GM18858 (cell line): ENCODE results near the gene GPR153.

ENCODE experiments used
- ATAC-seq: cut with Tn5 transposase; IDR thresholded peaks from one replicate; pipeline ENCODE4 v1.9.1; 2021; ENCODE audit not compliant: unreplicated experiment

GPR153 gene

GRCh38 chr1:6249739-6250689 is 10.9 kb downstream of the GPR153 start:
- no peak for ATAC-seq

GRCh38 chr1:6248932-6249738 is 11.8 kb downstream of the GPR153 start:
- ATAC-seq = no peak

- no peak for ATAC-seq
These were observed 12.6 kb downstream of the GPR153 start for GRCh38 chr1:6248161-6248776.

- no peak for ATAC-seq
These were observed 13.2 kb downstream of the GPR153 start for GRCh38 chr1:6247651-6248050.

- no peak for ATAC-seq
These were observed 14.1 kb downstream of the GPR153 start for GRCh38 chr1:6246497-6247467.

GRCh38 chr1:6245869-6246496 is 14.9 kb downstream of the GPR153 start:
- ATAC-seq = no peak

- ATAC-seq = no peak
These were observed 15.6 kb downstream of the GPR153 start for GRCh38 chr1:6245086-6245868.

- ATAC-seq = no peak
These were observed 16.4 kb downstream of the GPR153 start for GRCh38 chr1:6244401-6245049.

GRCh38 chr1:6243993-6244392 is 16.9 kb downstream of the GPR153 start, which contains the start of gene HES3:
HES3 (plus strand) TSS chr1:6244179; CDS start chr1:6244366, 187 bp downstream.
- no peak for ATAC-seq

GRCh38 chr1:6243053-6243834 is 17.7 kb downstream of the GPR153 start:
- no peak for ATAC-seq

- no peak for ATAC-seq
These were observed 18.8 kb downstream of the GPR153 start for GRCh38 chr1:6241887-6242740.

- ATAC-seq = no peak
These were observed 19.6 kb downstream of the GPR153 start for GRCh38 chr1:6241107-6241886.

GRCh38 chr1:6239950-6240768 is 20.7 kb downstream of the GPR153 start:
- no peak for ATAC-seq

- ATAC-seq = no peak
These were observed 21.6 kb downstream of the GPR153 start for GRCh38 chr1:6239213-6239752.

GRCh38 chr1:6237093-6237492 is 23.8 kb downstream of the GPR153 start:
- ATAC-seq = no peak
